BE2C (cell line): Measurements from ENCODE around the gene SH3BGRL2. TPM values are rescaled to one million over a fixed set of nuclear protein-coding genes. Genes with fewer than 3 reads are reported as not detected.

Source experiments
- DNase-seq: peaks from one replicate; pipeline ENCODE4 v3.0.0-alpha.2; 2020
- H3K27me3 ChIP-seq: fragments of 250-450 bp; sonication (Bioruptor Pico); 2 replicates; pipeline ENCODE4 v1.5.1; 2020; ENCODE audit warnings: mild to moderate bottlenecking
- H3K36me3 ChIP-seq: fragments of 250-450 bp; sonication (Bioruptor Pico); 2 replicates; pipeline ENCODE4 v1.5.1; 2020; ENCODE audit warnings: mild to moderate bottlenecking
- H3K4me1 ChIP-seq: fragments of 250-450 bp; sonication (Bioruptor Pico); 2 replicates; pipeline ENCODE4 v1.5.1; 2020
- H3K4me3 ChIP-seq: 2 replicates; pipeline ENCODE4 v1.5.1; 2011; ENCODE audit warnings: low read depth, low read length
- H3K9me3 ChIP-seq: fragments of 250-450 bp; sonication (Bioruptor Pico); 2 replicates; pipeline ENCODE4 v1.5.1; 2020
- CTCF ChIP-seq: IDR thresholded peaks from 2 replicates; pipeline ENCODE4 v1.5.1; 2012; ENCODE audit warnings: mild to moderate bottlenecking, low read depth, low read length
- polyA plus RNA-seq: library from polyadenylated mRNA; unstranded; fragments of >200 nt; gene quantifications from one replicate; pipeline ENCODE4 v1.2.1, GENCODE V29; 2012; ENCODE audit warnings: low read depth, missing spikeins; ENCODE audit not compliant: insufficient read length, insufficient read depth

The SH3BGRL2 gene
- polyA plus RNA-seq = 2.8 TPM

DNA sequence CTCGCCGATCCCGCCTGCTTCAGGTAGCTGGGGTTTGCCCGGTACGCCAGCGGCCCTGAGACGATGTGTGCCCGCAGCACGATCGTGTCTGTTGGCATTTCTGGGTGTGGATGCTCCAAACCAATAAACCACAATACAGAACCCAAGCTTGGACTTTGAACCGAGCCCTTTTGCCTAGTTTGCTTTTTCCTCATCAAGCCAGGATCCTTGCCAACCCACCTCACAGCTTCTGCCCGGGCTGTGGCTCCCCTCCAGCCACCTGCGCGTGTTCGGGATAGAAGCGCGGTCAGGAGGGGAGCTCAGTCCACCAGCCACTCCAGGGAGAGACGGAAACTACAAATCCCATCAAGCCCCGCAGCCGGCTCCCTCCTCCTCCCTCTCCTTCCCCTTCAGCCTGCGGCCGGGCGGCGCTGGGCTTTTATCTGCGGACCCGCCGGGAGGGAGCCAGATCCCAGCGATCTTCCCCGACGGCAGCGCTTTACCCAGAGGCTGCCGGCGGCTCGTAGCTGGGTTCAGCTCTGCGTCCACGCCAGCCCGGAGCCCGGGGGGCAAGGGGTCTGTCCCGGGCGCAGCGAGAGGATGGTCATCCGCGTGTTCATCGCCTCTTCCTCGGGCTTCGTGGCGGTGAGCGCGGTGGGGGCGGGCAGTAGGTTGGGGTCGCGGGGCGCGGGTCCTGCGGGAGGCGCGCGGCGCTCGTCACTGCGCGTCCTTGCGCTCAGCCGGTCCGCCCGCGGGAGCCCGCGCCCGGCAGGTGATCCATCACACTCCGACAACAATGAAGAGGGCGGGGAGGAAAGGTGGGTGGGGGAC is at the start of gene SH3BGRL2:
TSS of gene SH3BGRL2 (plus strand) at position 447 of the 810 bp plus-strand sequence. CDS start at position 580, 133 bp downstream.
- no peak for TF ChIP-seq CTCF
- no peaks in the 10 kb centered on the region; the same call in 1 of the 2 replicates for H3K4me1 ChIP-seq
- no peaks in the 10 kb centered on the region for H3K9me3 ChIP-seq
- peak within 1 kb of the TSS; percentile 71 for H3K4me3 ChIP-seq
- peak; percentile 89 for DNase-seq
- no peaks in the 10 kb centered on the region; the same call in 1 of the 2 replicates for H3K27me3 ChIP-seq
- H3K36me3 ChIP-seq = no peaks in the 10 kb centered on the region

- Histone ChIP-seq H3K4me1 (no peaks in the 10 kb centered on the region), H3K27me3 (no peaks in the 10 kb centered on the region), H3K36me3 (no peaks in the 10 kb centered on the region), H3K9me3 (no peaks in the 10 kb centered on the region), H3K4me3 (no peak overlapping the region)
- DNase-seq = no peak
- no peak for TF ChIP-seq CTCF
These were observed 46.8 kb upstream of the SH3BGRL2 start for GRCh38 chr6:79584332-79584731.

DNA sequence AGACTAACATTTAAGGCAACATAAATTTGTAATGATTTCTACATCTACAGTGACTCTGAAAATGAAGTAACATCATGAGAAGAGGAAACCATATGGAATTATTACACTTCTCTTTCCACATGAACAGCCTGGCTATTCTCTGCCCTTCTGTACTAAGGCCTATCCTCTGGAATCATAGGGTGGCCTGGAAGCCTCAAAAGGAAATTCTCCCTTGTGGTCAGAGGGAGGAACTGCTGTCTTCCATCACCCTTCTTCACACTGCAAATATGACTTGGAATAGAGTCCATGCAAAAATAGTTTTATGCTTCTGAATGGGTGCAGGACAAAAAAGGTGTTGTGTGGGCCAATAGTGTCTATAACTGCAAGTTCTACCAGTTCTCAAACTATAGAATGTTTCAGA is 44.6 kb upstream of the SH3BGRL2 start:
- H3K9me3 ChIP-seq = no peaks in the 10 kb centered on the region

DNA sequence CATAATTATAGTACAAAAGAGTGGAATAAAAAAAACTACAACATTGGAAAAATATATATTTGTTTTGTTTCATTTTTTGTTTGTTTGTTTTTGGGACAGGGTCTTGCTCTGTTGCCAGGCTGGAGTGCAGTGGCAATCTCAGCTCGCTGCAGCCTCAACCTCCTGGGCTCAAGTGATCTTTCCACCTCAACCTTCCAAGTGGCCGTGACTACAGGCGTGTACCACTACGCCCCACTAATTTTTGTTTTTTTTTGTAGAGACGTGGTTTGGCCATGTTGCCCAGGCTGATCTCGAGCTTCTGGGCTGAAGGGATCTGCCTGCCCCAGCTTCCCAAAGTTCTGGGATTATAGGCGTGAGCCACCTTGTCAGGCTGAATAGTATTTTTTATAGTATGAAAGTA is 41.4 kb upstream of the SH3BGRL2 start:
- DNase-seq = no peak
- no peak for TF ChIP-seq CTCF

More for the DNA sequence above, 44.6 kb upstream of the SH3BGRL2 start:
- H3K27me3 ChIP-seq = no peaks in the 10 kb centered on the region
- peak; percentile 66 for TF ChIP-seq CTCF
- DNase-seq = peak; percentile 20
- no peaks in the 10 kb centered on the region for H3K4me1 ChIP-seq
- H3K4me3 ChIP-seq = no peak overlapping the region
- no peaks in the 10 kb centered on the region for H3K36me3 ChIP-seq

GRCh38 chr6:79597155-79597554 is 34.0 kb upstream of the SH3BGRL2 start:
- Histone ChIP-seq H3K4me3 (no peak overlapping the region), H3K9me3 (no peaks in the 10 kb centered on the region), H3K36me3 (no peaks in the 10 kb centered on the region), H3K4me1 (no peaks in the 10 kb centered on the region; the same call in 1 of the 2 replicates), H3K27me3 (no peaks in the 10 kb centered on the region)
- no peak for TF ChIP-seq CTCF
- DNase-seq = no peak

More for the DNA sequence above, 41.4 kb upstream of the SH3BGRL2 start:
- no peaks in the 10 kb centered on the region for H3K9me3 ChIP-seq
- H3K4me3 ChIP-seq = no peak overlapping the region
- no peaks in the 10 kb centered on the region for H3K36me3 ChIP-seq
- H3K4me1 ChIP-seq = no peaks in the 10 kb centered on the region
- no peaks in the 10 kb centered on the region for H3K27me3 ChIP-seq

DNA sequence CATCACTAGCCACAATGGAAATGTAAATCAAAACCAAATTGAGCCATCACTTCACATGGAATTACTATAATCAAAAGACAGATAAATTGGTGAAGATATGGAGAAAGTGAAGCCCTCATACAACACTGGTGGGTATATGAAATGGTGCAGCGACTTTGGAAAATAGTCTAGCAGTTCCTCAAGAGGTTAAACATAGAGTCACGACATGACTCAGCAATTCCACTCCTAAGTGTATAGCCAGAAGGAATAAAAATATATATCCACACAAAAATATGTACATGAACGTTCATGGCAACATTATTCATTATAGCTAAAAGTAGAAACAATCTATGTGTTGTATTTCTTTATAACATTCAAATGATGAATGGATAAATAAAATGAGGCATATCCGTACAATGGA is 33.1 kb upstream of the SH3BGRL2 start:
- no peaks in the 10 kb centered on the region for H3K9me3 ChIP-seq
- no peak for DNase-seq
- H3K36me3 ChIP-seq = no peaks in the 10 kb centered on the region
- TF ChIP-seq CTCF = no peak
- H3K27me3 ChIP-seq = no peaks in the 10 kb centered on the region
- peaks cover 3% of the 10 kb centered on the region for H3K4me1 ChIP-seq
- H3K4me3 ChIP-seq = no peak overlapping the region
